H1 (cell line): ENCODE measurements around the gene MYO1F. TPM values are rescaled to one million over a fixed set of nuclear protein-coding genes. Genes with fewer than 3 reads are reported as not detected.

Experiments
- POLR2AphosphoS5 ChIP-seq: IDR thresholded peaks from 2 replicates; pipeline ENCODE4 v1.6.1; 2011; ENCODE audit warnings: low read depth, low read length
- RAD21 ChIP-seq, 2 experiments: IDR thresholded peaks in 1 of 2; conservative IDR thresholded peaks in 1 of 2; 2 replicates each; pipeline ENCODE4 v1.6.1; 2011; ENCODE audit warnings: low read depth in 2 of 2, low read length in 2 of 2, improper control_type of control experiment in 1 of 2, inconsistent platforms in 1 of 2, mild to moderate bottlenecking in 1 of 2, moderate library complexity in 1 of 2
- RNF2 ChIP-seq: fragments of 200-900, 300-1000 bp; sonication (generic); IDR thresholded peaks from 2 replicates; pipeline ENCODE4 v1.7.1; 2016; ENCODE audit warnings: borderline replicate concordance, low read depth, mild to moderate bottlenecking, antibody characterized with exemption, low read length; ENCODE audit not compliant: poor library complexity, severe bottlenecking; ENCODE audit errors: missing control alignments
- SRF ChIP-seq: IDR thresholded peaks from 2 replicates; pipeline ENCODE4 v1.6.1; 2011; ENCODE audit warnings: mild to moderate bottlenecking, low read depth, low read length, moderate library complexity
- TBP ChIP-seq: IDR thresholded peaks from 2 replicates; pipeline ENCODE4 v1.6.1; 2011; ENCODE audit warnings: low read depth, low read length, improper control_type of control experiment
- polyA plus RNA-seq, 7 experiments: library from polyadenylated mRNA; depleted of rRNA in 3 of 7; stranded (reverse) in 5 of 7; unstranded in 2 of 7; fragments of >200 nt in 5 of 7; fragments of 200-250 nt in 2 of 7; gene quantifications; 1 replicate in 5 of 7; 2 replicates in 1 of 7; 4 replicates in 1 of 7; pipeline versions ENCODE4 v1.2.1 to v1.2.3, GENCODE V29; 2011 to 2013; ENCODE audit warnings: missing spikeins in 2 of 7, mixed read lengths in 2 of 7
- total RNA-seq: library from RNA; stranded (reverse); fragmentation: NEBNext Ultra II Directional; extraction: Animal tissue kit (Norgen Biotek cat#: 25700); gene quantifications from 2 replicates; pipeline ENCODE4 v1.2.1, GENCODE V29; 2021

MYO1F gene
- total and polyA plus RNA-seq, 2 of the 8 experiments (the other 6 are each of a cell fraction or from before 2014, with no cell fraction given) = 1.4 to 4.6 TPM

DNA sequence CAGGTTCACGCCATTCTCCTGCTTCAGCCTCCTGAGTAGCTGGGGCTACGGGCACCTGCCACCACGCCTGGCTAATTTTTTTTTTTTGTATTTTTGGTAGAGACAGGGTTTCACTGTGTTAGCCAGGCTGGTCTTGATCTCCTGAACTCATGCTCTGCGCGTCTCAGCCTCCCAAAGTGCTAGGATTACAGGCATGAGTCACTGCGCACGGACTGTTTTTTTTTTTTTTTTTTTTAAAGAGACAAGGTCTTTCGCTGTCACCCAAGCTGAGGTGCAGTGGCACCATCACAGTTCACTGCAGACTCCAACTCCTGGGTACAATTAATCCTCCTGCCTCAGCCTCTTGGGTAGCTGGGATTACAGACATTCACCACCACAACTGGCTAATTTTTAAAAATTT, 41.5 kb upstream of the MYO1F start (continued):
- TF ChIP-seq TBP (no peak), RNF2 (no peak), SRF (no peak), POLR2AphosphoS5 (no peak), RAD21 (IDR thresholded peaks at IDR 0.05 in 1 of 2, conservative IDR thresholded peaks at IDR 0.05 in 1 of 2; ENCODE audit: low read depth in 2 of 2, low read length in 2 of 2) (no peak)
